GM12878 (cell line): ENCODE results near the gene RPS2.

Experiments used
- HDAC2 ChIP-seq: fragments of 200-600 bp; sonication (generic); IDR thresholded peaks from 2 replicates; pipeline ENCODE4 v1.6.1; 2017
- TF ChIP-seq, protein P1 (sequence below), 3 experiments: IDR thresholded peaks in 2 of 3; conservative IDR thresholded peaks in 1 of 3; 2 replicates each; pipeline ENCODE4 v1.5.1; 2011; ENCODE audit warnings: low read depth in 3 of 3, low read length in 3 of 3, mild to moderate bottlenecking in 3 of 3, control low read depth in 2 of 3, moderate library complexity in 2 of 3, inconsistent platforms in 1 of 3, mixed read lengths in 1 of 3; ENCODE audit not compliant: control insufficient read depth in 2 of 3, insufficient read depth in 1 of 3; ENCODE audit errors: extremely low read depth in 1 of 3

DNA sequence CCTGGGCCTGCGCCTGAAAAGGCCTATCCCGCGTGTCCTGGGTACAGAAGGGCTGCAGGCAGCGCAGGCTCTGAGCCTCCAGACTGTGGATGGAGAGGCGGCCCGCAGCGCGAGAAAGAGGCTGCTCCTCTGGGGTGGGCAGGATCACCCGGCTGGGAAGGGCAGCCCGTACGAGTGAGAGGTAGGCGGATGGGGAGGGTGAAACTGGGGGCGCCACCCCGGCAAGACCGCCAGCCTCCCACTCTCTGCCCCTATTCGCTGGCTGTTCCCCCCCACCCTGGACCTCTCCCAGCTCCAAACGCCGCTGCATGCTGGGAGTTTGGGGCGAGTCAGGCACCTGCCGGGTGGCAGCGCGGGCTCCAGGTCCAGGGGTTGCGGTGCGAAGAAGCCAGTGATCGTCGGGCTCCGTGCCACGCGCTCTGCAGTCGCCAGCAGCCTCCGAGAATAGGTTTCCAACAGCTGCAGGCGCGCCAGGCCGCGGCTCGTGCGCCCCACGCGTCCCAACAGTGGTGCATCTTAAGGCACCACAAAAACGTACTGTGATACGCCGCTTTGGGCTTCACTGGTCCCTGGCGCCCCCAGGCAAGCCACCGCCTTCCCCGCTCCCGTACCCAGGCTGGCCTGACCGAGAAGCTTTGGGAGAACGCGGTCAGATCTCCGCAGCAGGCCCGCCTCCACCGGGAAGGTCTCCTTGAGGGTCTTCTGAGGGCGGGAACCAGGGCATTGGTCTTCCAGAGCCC lies 15.6 kb upstream of the RPS2 start:
- no peak for TF ChIP-seq HDAC2
- TF ChIP-seq, protein P1, sequence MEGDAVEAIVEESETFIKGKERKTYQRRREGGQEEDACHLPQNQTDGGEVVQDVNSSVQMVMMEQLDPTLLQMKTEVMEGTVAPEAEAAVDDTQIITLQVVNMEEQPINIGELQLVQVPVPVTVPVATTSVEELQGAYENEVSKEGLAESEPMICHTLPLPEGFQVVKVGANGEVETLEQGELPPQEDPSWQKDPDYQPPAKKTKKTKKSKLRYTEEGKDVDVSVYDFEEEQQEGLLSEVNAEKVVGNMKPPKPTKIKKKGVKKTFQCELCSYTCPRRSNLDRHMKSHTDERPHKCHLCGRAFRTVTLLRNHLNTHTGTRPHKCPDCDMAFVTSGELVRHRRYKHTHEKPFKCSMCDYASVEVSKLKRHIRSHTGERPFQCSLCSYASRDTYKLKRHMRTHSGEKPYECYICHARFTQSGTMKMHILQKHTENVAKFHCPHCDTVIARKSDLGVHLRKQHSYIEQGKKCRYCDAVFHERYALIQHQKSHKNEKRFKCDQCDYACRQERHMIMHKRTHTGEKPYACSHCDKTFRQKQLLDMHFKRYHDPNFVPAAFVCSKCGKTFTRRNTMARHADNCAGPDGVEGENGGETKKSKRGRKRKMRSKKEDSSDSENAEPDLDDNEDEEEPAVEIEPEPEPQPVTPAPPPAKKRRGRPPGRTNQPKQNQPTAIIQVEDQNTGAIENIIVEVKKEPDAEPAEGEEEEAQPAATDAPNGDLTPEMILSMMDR (IDR thresholded peaks at IDR 0.05 in 2 of 3, conservative IDR thresholded peaks at IDR 0.05 in 1 of 3; ENCODE audit: control insufficient read depth in 2 of 3, extremely low read depth in 1 of 3, insufficient read depth in 1 of 3, low read depth in 3 of 3, low read length in 3 of 3), result no peak
